Measurements from ENCODE around the gene ZNF714.

The ZNF714 gene

DNA sequence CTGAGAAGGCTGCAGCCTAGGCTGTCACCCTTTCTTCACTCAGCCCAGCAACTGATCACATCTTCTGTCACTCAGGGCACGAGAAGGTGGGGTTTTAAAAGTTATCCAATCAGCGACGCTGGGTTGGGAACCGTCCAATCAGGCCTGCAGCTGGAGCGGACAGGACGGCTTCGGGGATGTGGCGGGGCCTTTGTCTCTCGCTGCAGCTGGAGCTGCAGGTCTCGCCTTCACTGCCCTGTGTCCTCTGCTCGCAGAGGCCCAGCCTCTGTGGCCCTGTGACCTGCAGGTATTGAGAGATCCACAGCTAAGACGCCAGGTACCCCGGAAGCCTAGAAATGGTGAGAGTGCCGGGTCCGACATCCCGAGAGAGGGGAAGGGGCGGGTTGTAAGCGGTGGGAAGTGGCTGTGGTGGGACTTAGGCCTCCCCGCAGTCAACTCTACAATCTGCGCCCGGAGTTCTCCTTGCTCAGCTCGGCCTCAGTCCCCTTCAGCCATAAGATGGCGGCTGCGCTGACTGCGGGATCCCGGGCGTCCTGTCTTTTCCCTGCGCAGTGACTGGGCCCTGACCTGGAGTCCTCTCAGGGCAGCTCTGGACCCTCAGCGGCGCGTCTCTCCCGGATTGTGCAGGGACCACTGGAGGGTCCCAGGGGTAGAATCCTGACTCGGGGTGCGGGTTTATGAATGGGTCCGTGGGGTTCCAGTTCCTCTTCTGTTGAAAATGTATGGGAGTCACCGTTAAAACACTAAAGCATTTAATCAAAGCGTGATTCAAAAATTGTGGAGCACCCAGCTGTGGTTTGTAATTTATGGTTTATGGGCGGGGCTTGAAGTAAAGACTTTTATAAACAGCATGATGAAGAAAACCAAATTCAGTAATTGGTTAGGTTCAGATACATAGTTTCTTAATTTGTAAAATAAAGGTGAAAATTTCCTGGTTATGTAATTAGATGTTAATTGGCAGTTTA, at the start of gene ZNF714:
Gene ZNF714, plus strand, starts transcription at position 193 of the 965 bp plus-strand sequence. CDS start 16,066 bp downstream, outside the sequence.
- peak; percentile 93 for DNase-seq

DNA sequence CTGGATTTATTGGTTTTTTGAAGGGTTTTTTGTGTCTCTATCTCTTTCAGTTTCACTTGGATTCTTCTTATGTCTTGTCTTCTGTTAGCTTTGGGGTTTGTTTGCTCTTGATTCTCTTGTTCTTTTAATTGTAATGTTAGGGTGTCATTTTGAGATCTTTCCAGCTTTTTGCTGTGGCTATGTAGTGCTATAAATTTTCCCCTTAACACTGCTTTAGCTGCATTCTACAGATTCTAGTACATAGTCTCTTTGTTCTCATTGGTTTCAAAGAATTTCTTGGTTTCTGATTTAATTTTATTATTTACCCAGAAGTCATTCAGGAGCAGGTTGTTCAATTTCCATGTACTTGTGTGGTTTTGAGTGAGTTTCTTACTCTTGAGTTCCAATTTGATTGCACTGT, 37.0 kb upstream of the ZNF714 start:
- DNase-seq = no peak

DNA sequence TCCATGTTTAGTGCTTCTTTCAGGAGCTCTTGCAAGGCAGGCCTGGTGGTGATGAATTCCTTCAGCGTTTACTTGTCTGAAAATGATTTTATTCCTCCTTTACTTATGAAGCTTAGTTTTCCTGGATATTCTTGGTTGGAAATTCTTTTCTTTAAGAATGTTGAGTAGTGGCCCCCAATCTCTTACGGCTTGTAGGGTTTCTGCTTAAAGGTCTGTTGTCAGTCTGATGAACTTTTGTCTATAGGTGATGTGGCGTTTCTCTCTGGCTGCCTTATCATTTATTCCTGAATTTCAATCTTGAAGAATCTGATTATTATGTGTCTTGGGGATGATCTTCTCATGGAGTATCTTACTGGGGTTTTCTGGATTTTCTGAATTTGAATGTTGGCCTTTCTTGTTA, 35.5 kb upstream of the ZNF714 start:
- no peak for DNase-seq

DNA sequence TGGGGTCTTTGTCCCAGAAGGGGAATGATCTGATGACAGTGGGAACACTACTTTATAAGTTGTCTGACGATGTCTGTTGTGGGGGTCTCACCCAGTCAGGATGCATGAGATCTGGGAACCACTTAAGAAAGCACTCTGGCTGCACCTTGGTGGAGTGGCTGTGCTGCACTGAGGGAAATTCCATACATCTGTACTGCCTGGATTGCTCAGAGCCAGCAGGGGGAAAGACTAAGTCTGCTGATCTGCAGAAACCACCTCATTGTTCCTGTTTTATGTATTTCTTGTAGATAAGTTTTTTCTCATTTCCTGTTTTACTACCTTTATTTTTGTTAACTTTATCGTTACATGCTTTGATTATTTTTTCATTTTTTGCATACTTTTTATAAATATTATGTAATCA, 34.3 kb upstream of the ZNF714 start:
- no peak for DNase-seq

DNA sequence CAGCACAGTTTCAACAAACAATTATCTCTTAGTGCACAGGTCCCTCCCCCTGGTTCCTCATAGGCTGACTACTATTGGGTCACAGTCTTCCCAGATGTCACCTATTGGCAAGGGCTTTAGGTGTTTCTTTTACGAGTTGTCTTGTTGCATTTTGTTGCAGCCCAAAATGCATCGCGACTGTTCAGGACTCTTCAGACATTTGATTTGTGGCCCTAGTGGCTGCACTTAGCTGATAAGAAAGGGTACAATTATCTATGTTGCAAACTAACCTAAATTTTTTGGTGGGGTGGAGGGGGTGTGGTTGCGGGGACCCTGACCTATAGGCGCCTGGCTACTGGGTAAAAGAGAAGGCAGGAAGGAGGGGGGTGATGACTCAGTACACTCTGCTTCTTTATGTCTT, 29.1 kb upstream of the ZNF714 start:
- DNase-seq = no peak

DNA sequence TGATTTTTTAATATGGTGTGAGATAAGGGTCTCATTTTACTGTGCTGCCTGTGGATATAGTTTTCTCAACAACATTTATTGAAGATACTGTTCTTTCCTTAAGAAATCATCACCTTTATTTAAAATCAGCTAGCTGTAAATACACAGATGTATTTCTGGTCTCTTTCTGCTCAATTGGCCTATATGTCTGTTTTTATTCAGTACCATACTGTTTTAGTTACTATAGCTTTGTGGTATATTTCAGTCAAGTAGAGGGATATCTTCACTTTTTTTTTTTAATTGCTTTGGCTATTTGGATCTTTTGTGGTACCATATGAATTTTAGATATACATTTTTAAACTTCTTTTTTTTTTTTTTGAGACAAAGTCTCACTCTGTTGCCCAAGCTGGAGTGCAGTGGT, 16.7 kb upstream of the ZNF714 start:
- no peak for DNase-seq

DNA sequence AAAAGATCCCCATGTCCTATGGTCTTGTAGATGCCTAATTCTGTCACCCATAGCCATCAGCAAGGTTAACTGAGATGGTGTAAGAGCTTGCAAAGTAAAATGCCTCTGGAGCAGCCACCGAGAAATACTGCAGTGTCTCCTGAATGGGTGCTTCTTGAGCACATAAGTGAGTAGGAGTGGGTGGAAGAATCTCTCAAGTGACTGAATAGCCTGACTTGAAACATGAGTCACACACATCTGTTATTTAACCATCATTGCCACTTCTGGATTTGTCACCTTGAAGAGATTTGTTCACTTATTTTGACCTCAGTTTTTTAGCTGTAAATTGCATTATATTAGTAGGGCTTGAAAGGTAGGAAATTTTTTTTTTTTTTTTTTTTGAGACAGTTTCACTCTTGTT, 2.3 kb downstream of the ZNF714 start:
- peak; percentile 20 for DNase-seq

DNA sequence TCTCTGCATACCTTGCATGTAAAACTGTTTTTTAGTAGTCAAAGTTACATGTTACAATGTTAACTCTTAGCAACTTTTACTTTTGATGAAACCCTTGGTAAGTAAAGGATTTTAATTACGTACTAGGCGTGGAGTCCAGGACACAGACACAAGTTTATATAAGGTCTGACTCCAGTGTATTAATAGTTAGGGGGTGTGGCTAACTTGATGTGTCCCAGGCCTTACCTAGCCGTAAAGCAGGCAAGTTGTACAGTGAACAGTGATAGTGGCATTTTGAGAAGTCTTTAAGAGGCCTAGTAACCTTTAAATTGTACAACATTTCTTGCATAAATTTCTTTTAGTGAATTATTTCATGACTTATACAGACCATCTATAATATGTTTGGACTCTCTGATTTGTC, 5.9 kb downstream of the ZNF714 start:
- no peak for DNase-seq

DNA sequence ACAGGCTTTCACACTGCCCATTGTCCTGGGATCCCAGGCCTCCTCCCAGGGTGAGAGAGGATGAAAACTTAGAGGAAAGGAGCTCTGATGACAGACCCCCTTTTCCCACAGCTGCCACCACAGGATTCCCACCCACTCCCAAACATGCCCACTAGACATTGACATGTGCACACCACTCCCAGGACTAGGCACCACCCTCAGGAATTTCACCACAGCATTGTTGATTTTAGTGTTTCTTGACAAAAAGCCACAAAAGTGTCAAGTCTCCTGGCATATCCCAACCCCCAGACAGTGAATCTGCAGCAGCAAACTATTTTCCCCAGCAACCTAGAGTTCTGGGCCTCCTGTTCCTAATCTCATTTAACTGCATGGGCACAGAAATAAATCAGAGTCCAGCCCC, 10.1 kb downstream of the ZNF714 start:
- peak; percentile 28 for DNase-seq

DNA sequence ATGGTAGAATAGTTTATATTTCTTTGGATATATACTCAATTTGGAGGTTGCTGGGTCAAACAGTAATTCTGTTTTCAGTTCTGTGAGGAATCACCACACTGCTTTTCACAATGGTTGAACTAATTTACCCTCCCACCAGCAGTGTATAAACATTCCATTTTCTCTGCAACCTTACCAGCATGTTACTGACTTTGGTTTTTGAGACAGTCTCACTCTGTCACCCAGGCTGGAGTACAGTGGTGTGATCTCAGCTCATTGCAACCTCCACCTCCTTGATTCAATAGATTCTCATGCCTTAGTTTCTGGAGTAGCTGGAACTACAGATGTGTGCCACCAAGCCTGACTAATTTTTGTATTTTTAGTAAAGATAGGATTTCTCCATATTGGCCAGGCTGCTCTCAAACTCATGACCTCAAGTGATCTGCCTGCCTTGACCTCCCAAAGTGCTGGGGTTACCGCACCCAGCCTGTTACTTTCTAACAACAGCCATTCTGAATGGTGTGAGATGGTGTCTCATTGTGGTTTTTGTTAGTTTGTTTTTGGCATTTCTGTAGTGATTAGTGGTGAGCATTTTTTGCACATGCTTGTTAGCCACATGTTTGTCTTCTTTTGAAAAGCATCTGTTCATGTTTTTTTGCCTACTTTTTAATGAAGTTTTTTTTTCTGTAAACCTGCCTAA, 12.5 kb downstream of the ZNF714 start:
- no peak for DNase-seq

DNA sequence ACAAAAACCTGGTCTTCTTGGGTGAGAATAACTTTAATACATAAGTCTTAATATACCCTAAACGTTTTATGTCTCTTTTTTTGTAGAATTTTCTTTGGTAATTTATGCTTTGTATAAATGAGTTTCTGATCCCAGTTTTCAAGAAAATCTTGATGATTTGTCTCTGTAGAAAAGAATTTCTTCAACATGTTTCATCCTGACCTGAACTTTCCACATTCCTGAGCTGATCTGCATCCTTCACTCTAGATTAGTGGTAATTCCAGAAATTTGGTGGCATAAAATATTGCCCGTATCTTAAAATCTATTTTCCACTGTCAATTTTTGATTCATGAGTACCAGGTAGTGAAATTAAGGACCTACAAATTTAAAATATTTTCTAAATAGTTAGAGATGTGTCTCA, 16.3 kb downstream of the ZNF714 start:
- no peak for DNase-seq

DNA sequence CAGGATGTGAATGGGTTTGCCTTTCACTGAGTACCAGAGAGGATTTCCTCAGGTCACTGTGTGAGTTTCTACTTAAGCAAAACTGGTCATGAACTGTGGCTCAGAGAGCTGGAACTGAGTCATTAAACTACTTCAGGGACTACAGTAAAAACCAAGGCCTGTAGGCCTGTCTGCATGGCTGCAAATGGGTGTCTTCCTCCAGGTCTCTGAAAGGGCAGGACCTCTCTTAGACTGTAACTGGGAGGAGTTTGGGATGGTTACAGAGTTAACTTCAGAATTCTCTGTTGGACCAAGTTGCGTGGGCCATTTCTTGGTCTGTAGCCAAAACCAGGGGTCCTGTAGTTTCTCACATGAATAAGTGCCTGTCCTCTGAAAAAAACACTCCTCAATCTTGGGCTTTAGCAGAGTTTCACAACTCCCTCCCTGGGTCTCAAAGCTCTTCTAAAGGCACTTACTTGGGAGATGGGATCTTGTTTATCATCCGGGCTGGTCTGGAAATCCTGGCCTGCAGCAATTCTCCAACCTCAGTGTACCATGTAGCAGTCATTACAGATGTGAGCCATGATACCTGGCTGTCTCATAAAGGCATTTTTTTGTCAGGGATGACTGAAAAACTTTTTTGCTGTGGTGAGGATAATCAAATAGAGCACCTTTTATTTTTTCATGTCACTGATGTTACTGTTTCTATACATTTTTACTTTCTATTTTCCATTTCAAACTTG, 19.7 kb downstream of the ZNF714 start:
- DNase-seq = no peak

DNA sequence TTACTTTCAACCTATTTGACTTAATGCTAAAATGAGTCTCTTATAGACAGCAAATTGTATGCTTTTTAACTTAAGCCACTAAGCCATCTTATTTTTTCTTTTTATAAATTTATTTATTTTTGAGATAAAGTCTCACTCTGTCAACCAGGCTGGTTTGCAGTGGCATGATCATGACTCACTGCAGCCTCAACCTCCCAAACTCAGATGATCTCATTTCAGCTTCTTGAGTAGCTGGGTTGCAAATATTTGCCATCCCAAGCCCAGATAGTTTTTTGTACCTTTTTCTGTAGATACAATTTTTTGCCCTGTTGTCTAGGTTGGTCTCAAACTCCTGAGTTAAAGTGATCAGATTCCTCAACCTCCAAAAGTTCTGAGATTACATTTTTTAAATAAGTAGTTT, 27.1 kb downstream of the ZNF714 start:
- no peak for DNase-seq

DNA sequence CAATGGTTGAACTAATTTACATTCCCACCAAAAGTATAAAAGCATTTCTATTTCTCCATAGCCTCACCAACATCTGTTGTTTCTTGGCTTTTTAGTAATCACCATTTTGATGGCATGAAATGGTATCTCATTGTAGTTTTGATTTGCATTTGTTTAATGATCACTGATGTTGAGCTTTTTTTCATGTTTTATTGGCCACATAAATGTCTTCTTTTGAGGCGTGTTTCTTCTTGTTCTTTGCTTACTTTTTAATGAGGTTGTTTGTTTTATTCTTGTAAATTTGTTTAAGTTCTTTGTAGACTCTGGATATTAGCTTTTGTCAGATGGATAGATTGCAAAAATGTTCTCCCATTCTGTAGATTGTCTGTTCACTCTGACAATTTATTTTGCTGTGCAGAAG, 28.2 kb downstream of the ZNF714 start:
- no peak for DNase-seq

DNA sequence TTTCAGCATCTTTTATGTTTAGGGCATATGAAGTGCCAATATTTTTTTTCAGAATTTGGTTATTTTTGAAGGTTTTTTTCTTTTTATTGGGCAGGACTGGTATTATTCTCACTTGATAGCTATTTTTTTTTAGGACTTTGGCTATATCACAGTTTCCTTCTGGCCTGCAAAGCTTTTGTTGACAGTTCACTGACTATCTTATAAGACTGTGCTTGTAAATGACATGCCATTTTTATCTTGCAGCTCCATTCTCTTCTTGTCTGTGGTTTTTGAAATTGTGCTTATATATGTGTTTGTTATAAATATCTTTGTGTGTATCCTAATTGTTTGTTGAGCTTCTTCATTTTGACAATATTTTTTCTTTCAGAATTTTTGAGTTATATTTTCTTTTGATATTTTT, 33.4 kb downstream of the ZNF714 start:
- no peak for DNase-seq

DNA sequence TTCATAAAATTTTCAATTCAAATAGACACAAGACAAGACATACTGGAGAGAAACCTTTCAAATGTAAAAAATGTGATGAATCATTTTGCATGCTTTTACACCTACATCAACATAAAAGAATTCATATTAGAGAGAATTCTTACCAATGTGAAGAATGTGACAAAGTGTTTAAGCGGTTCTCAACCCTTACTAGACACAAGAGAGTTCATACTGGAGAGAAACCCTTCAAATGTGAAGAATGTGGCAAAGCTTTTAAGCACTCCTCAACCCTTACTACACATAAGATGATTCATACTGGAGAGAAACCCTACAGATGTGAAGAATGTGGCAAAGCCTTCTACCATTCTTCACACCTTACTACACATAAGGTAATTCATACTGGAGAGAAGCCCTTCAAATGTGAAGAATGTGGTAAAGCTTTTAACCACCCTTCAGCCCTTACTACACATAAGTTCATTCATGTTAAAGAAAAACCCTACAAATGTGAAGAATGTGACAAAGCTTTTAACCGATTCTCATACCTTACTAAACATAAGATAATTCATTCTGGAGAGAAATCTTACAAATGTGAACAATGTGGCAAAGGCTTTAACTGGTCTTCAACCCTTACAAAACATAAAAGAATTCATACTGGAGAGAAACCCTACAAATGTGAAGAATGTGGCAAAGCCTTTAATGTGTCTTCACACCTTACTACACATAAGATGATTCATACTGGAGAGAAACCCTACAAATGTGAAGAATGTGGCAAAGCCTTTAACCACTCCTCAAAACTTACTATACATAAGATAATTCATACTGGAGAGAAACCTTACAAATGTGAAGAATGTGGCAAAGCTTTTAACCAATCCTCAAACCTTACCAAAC, 35.3 kb downstream of the ZNF714 start:
- no peak for DNase-seq

DNA sequence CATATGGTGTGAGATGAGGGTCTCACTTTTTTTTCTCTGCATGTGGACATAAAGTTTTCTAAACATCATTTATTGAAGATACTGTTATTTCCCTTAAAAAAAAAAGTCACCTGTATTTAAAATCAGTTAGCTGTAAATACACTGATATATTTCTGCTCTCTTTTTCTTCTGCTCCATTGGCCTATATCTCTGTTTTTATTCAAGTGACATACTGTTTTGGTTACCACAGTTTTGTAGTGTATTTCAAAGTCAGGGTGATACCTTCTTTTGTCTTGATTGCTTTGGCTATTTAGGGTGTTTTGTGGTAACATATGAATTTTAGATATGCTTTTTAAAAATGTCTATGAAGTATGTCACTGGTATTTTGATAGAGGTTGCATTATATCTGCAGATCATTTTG, 44.1 kb downstream of the ZNF714 start:
- no peak for DNase-seq

DNA sequence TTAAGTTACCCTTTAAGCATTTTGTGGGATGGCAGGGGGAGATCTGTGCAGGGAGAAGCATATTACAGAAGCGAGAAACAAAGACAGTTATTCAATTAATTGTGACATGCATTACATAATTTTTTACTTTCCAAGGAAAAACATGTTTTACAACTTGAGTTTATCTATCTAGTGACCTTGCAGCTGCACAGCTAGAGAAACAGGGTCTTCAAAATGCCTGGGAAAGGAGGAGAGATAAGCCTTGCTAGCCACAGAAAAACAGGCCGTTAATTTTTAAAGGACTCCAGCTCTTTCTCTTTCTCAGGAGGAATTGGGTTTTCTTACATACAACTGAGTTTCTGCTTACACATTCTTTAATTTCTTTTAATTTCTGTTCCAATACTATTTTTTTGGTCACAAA, 45.0 kb downstream of the ZNF714 start:
- DNase-seq = no peak

DNA sequence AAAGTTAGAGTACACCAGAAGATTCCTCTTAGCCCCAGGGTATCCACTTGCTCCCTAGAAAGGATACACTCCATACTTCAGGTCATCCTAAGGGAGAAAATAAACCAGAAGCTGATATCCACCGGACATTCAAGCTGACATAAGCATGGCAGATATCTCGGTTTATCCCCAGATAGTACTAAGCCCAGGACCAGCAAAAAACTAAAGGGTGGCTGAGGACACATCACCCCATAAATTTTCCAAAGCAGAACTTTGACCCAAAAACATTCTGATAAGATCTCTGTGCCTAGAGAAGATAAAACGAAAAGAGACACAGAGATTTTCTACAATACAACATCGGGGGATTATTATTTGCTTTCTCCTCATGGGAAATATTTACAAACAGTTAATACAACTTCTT, 45.9 kb downstream of the ZNF714 start:
- DNase-seq = no peak

DNA sequence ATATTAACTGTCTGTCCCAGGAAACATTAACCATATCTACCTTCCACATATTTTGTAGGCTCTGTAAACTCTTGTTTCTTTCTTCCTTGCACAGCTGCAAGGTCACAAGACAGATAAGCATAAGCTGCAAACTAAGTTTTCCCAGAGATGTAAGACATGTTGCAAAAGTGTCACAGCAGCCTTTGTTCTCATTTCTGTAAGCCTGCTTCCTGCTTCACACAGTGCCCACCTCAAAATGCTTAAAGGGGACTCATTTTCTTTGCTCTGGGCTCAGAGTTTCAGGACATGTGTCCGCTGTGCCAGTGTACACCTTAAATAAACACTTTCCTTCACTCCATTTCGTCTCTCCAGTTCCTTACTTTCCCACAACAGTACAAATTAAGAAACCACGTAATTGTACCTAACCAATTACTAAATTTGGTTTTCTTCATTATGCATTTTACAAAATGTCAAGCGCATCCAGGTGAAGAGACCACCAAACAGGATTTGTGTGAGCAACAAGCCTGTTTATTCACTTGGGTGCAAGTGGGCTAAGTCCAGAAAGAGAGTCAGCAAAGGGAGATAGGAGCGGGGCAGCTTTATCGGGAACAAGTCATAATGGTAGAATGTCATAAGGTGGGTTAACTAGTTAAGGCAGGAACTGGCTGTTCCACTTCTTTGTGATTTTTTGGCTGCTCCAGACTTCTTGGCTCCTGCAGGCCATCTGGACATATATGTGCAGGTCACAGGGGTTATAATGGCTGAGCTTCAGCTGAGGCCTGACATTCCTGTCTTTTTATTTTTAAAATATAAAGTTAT, 47.1 kb downstream of the ZNF714 start:
- DNase-seq = no peak

DNA sequence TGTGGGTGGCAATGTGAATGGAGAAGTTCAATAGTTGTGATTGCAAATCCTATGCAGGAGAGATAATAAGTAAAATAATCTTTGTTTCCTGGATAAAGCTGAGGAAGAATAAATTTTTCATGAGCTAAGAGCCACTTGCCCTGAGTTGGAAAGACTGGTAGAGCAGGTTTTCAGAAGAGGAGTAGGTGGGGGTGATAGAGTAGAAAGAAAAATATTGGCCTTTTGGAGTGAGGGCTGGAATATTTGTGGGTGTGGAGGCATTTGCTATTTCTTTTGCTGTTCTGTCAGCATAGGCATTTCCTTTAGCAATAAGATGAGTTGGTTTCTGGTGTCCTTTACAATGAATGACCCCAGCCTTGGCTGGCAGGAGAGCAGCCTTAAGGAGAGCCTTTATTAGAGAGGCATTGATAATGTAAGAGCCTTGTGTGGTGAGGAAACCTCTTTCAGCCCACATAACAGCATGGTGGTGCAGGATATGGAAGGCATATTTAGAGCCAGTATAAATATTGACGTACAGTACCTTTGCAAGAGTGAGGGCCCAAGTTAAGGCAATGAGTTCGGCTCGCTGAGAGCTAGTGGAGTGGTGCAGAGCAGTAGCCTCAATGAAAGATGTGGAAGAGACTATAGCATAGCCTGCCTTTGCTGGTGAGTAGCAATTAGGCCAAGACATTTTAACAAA, 48.2 kb downstream of the ZNF714 start:
- no peak for DNase-seq

All from fibroblast of skin of right quadriceps (primary cell).